Neural cell (in vitro differentiated cells): ENCODE data around the gene PHLDA2. TPM values are rescaled to one million over a fixed set of nuclear protein-coding genes. Genes with fewer than 3 reads are reported as not detected.

Source experiments
- H2AFZ ChIP-seq: fragments of 200-600, 300-800 bp; sonication (generic), shearing (Covaris generic); 2 replicates; pipeline ENCODE4 v1.6.0; 2014; ENCODE audit warnings: low read depth, mild to moderate bottlenecking, antibody characterized with exemption, low read length, moderate library complexity
- H3F3A ChIP-seq: fragments of 200-600 bp; shearing (Covaris generic); 2 replicates; pipeline ENCODE4 v1.6.1; 2016; ENCODE audit warnings: mild to moderate bottlenecking, moderate library complexity, mixed read lengths, antibody characterized with exemption, low read length; ENCODE audit not compliant: insufficient read depth, poor library complexity, severe bottlenecking
- H3K27ac ChIP-seq: fragments of 200-600, 300-800 bp; sonication (generic), shearing (Covaris generic); 2 replicates; pipeline ENCODE4 v1.5.1; 2014; ENCODE audit warnings: mild to moderate bottlenecking, low read length, moderate library complexity
- H3K27me3 ChIP-seq: fragments of 300-800, 200-600 bp; sonication (generic), shearing (Covaris generic); 2 replicates; pipeline ENCODE4 v1.6.0; 2014; ENCODE audit warnings: mild to moderate bottlenecking, low read depth, low read length, moderate library complexity; ENCODE audit not compliant: insufficient read depth
- H3K36me3 ChIP-seq: fragments of 300-800, 200-600 bp; sonication (generic), shearing (Covaris generic); 2 replicates; pipeline ENCODE4 v1.5.1; 2014; ENCODE audit warnings: mild to moderate bottlenecking, antibody characterized with exemption, low read length, moderate library complexity; ENCODE audit not compliant: insufficient read depth
- H3K4me2 ChIP-seq: fragments of 300-800, 200-600 bp; sonication (generic), shearing (Covaris generic); 2 replicates; pipeline ENCODE4 v1.6.0; 2014; ENCODE audit warnings: mild to moderate bottlenecking, low read length
- H3K4me3 ChIP-seq: fragments of 300-800, 200-600 bp; sonication (generic), shearing (Covaris generic); 2 replicates; pipeline ENCODE4 v1.5.1; 2014; ENCODE audit warnings: mild to moderate bottlenecking, low read length, moderate library complexity
- H3K79me2 ChIP-seq: fragments of 200-600 bp; shearing (Covaris generic); replicated peaks from 2 replicates; pipeline ENCODE4 v1.6.0; 2014; ENCODE audit warnings: mild to moderate bottlenecking, low read length, moderate library complexity; ENCODE audit not compliant: insufficient read depth
- H3K9ac ChIP-seq: fragments of 300-800, 200-600 bp; sonication (generic), shearing (Covaris generic); 2 replicates; pipeline ENCODE4 v1.6.1; 2016; ENCODE audit warnings: mild to moderate bottlenecking, low read length, mixed read lengths
- H3K9me2 ChIP-seq: fragments of 200-600 bp; shearing (Covaris generic); 2 replicates; pipeline ENCODE4 v1.6.1; 2016; ENCODE audit warnings: mild to moderate bottlenecking, low read length, mixed read lengths; ENCODE audit not compliant: insufficient read depth
- H3K9me3 ChIP-seq: fragments of 200-600, 300-800 bp; sonication (generic), shearing (Covaris generic); 2 replicates; pipeline ENCODE4 v1.6.1; 2016; ENCODE audit warnings: mild to moderate bottlenecking, mixed run types, low read length, moderate library complexity, mixed read lengths
- H4K20me1 ChIP-seq: fragments of 200-600 bp; shearing (Covaris generic); 2 replicates; pipeline ENCODE4 v1.6.1; 2016; ENCODE audit warnings: mild to moderate bottlenecking, mixed run types; ENCODE audit not compliant: insufficient read depth
- EP300 ChIP-seq: fragments of 450-650 bp; conservative IDR thresholded peaks from 2 replicates; pipeline ENCODE4 v1.6.1; 2014; ENCODE audit warnings: antibody characterized with exemption, mild to moderate bottlenecking, moderate library complexity; ENCODE audit not compliant: poor library complexity, severe bottlenecking
- EZH2 ChIP-seq: fragments of 200-600, 300-800 bp; shearing (Covaris generic), sonication (generic); IDR thresholded peaks from 2 replicates; pipeline ENCODE4 v1.6.1; 2014; ENCODE audit warnings: antibody characterized with exemption, low read length, borderline replicate concordance, mild to moderate bottlenecking; ENCODE audit not compliant: insufficient read depth, poor library complexity, severe bottlenecking
- MXI1 ChIP-seq: fragments of 450-650 bp; conservative IDR thresholded peaks from 2 replicates; pipeline ENCODE4 v1.6.1; 2014; ENCODE audit warnings: antibody characterized with exemption, mild to moderate bottlenecking; ENCODE audit not compliant: poor library complexity, severe bottlenecking
- POLR2AphosphoS5 ChIP-seq: IDR thresholded peaks from 2 replicates; pipeline ENCODE4 v1.6.1; 2012
- RAD21 ChIP-seq: fragments of 450-650 bp; conservative IDR thresholded peaks from 2 replicates; pipeline ENCODE4 v1.6.1; 2014; ENCODE audit warnings: antibody characterized with exemption, mild to moderate bottlenecking, moderate library complexity
- SMC3 ChIP-seq: fragments of 450-650 bp; conservative IDR thresholded peaks from 2 replicates; pipeline ENCODE4 v1.6.1; 2014; ENCODE audit warnings: antibody characterized with exemption, mild to moderate bottlenecking, moderate library complexity; ENCODE audit not compliant: poor library complexity
- TAF1 ChIP-seq: IDR thresholded peaks from 2 replicates; pipeline ENCODE4 v1.6.1; 2012; ENCODE audit warnings: low read depth
- polyA plus RNA-seq: library from polyadenylated mRNA; depleted of rRNA; stranded (reverse); fragments of >200 nt; gene quantifications from 2 replicates; pipeline ENCODE4 v1.2.3, GENCODE V29; 2014
- TF ChIP-seq, protein P1 (sequence below): fragments of 450-650 bp; IDR thresholded peaks from 2 replicates; pipeline ENCODE4 v1.5.1; 2014; ENCODE audit warnings: antibody characterized with exemption, mild to moderate bottlenecking, moderate library complexity; ENCODE audit not compliant: poor library complexity, severe bottlenecking
- TF ChIP-seq, protein P2 (sequence below): IDR thresholded peaks from 2 replicates; pipeline ENCODE4 v1.6.1; 2012; ENCODE audit warnings: borderline replicate concordance

Gene PHLDA2
- polyA plus RNA-seq, 1 donor from 2014 or later = not detected

DNA sequence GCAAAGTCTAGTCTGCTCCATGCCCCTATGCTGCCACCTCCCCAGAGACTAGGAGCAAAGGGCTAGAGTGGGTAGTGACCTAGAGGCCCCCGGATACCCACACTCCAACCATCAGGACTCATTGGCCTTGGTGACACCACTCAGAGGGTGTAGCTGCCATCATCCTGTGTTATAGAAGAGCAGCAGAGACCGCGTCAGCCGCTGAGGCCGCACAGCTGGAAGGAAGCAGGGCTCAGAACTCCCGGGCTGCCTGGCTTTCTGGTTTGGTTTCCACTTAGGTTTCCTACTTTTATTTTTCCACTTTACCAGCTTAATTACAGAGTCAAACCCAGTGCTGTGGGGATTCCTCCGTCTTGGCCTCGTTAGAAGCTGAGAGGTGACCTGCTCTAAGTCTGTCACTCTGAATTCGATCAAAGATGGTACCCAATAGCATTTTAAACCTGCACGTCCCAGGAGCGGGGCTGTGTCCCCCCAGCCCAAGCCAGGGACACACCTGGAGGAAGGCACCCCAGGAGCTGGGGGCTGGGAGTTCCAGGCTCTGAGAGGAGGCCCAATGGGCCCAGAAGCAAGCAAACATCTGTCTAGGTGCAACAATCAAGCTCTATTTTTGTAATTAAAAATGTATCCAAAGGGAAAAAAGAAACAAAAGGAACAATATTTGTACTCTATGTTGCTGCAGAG is 41.6 kb downstream of the PHLDA2 start:
- no peak overlapping the region for H3K9ac ChIP-seq
- H3K4me2 ChIP-seq = no peak overlapping the region
- H3K27me3 ChIP-seq = peaks cover 5% of the 10 kb centered on the region

DNA sequence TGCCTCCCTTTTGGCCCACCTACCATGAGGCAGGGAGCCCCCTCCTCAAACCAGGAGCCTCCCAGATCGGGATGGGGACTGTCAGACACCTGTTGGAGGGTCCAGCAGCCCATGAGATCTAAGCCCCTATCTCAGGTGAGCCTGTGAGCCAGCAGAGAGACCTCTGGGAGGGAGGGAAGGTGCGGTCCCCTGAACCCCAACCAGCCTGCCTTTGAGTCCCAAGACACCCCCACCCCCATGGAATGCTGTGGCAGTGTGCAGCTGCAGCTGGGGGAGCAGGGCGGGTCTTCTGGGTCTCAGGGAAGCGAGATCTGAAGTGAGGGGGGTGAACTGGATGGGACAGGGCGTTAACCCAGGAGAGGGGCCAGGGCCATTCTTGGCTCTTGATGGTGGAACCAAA is 42.3 kb downstream of the PHLDA2 start:
- H3F3A ChIP-seq = no peaks in the 10 kb centered on the region
- TF ChIP-seq MXI1 (no peak), RAD21 (no peak)
- TF ChIP-seq, protein P1, sequence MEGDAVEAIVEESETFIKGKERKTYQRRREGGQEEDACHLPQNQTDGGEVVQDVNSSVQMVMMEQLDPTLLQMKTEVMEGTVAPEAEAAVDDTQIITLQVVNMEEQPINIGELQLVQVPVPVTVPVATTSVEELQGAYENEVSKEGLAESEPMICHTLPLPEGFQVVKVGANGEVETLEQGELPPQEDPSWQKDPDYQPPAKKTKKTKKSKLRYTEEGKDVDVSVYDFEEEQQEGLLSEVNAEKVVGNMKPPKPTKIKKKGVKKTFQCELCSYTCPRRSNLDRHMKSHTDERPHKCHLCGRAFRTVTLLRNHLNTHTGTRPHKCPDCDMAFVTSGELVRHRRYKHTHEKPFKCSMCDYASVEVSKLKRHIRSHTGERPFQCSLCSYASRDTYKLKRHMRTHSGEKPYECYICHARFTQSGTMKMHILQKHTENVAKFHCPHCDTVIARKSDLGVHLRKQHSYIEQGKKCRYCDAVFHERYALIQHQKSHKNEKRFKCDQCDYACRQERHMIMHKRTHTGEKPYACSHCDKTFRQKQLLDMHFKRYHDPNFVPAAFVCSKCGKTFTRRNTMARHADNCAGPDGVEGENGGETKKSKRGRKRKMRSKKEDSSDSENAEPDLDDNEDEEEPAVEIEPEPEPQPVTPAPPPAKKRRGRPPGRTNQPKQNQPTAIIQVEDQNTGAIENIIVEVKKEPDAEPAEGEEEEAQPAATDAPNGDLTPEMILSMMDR = no peak
- H3K79me2 ChIP-seq = peaks cover 10% of the 10 kb centered on the region
- no peak overlapping the region for H3K4me2 ChIP-seq
- H2AFZ ChIP-seq = no peak overlapping the region
- H3K9ac ChIP-seq = no peak overlapping the region
- no peak overlapping the region for H3K27ac ChIP-seq
- no peak overlapping the region for H3K4me3 ChIP-seq
- H3K9me3 ChIP-seq = no peaks in the 10 kb centered on the region
- H3K27me3 ChIP-seq = peaks cover 5% of the 10 kb centered on the region
- H3K36me3 ChIP-seq = no peaks in the 10 kb centered on the region
- H3K9me2 ChIP-seq = no peaks in the 10 kb centered on the region
- H4K20me1 ChIP-seq = no peaks in the 10 kb centered on the region

More for the DNA sequence above, 41.6 kb downstream of the PHLDA2 start:
- H3K27ac ChIP-seq = no peak overlapping the region
- no peaks in the 10 kb centered on the region for H3F3A ChIP-seq
- TF ChIP-seq, protein P2, sequence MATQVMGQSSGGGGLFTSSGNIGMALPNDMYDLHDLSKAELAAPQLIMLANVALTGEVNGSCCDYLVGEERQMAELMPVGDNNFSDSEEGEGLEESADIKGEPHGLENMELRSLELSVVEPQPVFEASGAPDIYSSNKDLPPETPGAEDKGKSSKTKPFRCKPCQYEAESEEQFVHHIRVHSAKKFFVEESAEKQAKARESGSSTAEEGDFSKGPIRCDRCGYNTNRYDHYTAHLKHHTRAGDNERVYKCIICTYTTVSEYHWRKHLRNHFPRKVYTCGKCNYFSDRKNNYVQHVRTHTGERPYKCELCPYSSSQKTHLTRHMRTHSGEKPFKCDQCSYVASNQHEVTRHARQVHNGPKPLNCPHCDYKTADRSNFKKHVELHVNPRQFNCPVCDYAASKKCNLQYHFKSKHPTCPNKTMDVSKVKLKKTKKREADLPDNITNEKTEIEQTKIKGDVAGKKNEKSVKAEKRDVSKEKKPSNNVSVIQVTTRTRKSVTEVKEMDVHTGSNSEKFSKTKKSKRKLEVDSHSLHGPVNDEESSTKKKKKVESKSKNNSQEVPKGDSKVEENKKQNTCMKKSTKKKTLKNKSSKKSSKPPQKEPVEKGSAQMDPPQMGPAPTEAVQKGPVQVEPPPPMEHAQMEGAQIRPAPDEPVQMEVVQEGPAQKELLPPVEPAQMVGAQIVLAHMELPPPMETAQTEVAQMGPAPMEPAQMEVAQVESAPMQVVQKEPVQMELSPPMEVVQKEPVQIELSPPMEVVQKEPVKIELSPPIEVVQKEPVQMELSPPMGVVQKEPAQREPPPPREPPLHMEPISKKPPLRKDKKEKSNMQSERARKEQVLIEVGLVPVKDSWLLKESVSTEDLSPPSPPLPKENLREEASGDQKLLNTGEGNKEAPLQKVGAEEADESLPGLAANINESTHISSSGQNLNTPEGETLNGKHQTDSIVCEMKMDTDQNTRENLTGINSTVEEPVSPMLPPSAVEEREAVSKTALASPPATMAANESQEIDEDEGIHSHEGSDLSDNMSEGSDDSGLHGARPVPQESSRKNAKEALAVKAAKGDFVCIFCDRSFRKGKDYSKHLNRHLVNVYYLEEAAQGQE = no peak
- TF ChIP-seq RAD21 (no peak), EZH2 (no peak), TAF1 (no peak), MXI1 (no peak), SMC3 (no peak), EP300 (no peak), POLR2AphosphoS5 (no peak)
- TF ChIP-seq, protein P1 = no peak
- no peaks in the 10 kb centered on the region for H3K9me3 ChIP-seq
- H2AFZ ChIP-seq = no peak overlapping the region
- H3K4me3 ChIP-seq = no peak overlapping the region
- no peaks in the 10 kb centered on the region for H4K20me1 ChIP-seq
- no peaks in the 10 kb centered on the region for H3K36me3 ChIP-seq
- H3K9me2 ChIP-seq = no peaks in the 10 kb centered on the region
- peaks cover 10% of the 10 kb centered on the region for H3K79me2 ChIP-seq
